AG09319 (cell line): ENCODE results near the gene NR2F1.

Source experiments
- DNase-seq: peaks from one replicate; pipeline ENCODE4 v3.0.0-alpha.2; 2010; ENCODE audit warnings: low read depth; ENCODE audit errors: extremely low read depth
- CTCF ChIP-seq: IDR thresholded peaks from 2 replicates; pipeline ENCODE4 v1.5.1; 2011; ENCODE audit warnings: low read depth, mild to moderate bottlenecking, inconsistent platforms, low read length, moderate library complexity

The NR2F1 gene

DNA sequence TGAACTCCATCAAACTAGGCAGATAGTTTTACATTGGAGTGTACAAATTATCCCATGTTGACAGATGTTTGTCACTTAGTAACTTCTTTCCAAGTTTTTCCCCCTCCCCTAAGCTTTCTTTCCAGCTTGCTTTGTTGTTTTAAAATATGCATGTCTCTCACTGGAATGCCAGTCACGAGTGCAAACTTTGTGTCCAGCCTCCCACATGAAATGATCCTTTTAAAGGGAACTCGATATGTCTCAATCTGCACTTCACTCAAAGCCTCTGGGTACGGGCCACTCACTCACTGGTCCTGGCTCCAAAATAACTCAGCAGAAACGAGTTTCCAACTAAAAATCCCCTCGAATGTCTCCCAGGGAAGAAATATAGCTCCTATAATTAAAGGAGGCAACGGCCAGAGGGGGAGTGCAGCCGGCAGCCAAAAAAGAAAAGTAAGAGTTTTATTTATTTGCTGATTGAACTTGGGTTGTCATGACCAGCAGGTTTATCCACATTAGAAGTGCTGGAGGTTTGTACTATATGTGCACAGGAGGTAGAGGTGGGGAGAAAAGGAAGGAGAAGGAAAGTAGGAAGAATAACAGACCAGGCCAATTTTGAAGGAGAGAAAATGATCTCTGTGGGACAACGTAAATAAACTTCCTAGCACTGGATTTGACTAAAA lies 17.5 kb downstream of the NR2F1 start:
- DNase-seq, result no peak
- no peak for TF ChIP-seq CTCF

GRCh38 chr5:93601071-93601801 lies 18.2 kb downstream of the NR2F1 start:
- TF ChIP-seq CTCF, result no peak
- no peak for DNase-seq

DNA sequence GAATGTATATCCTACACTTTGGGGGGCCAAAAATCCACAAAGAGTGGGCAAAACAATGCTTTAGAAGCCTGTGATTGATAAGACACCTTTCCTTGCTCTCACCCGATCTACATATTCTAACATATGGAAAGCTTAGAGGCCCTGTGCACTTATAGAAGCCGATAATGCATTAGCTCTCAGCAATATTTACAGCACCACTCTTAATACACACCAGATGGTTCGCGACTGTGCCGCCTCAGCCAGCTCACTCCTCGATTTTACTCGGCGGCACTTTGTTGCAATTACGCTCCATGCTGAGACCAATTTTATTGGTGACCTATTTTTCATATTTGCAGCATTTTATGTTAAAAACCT lies 18.8 kb downstream of the NR2F1 start:
- no peak for DNase-seq
- TF ChIP-seq CTCF, result no peak

DNA sequence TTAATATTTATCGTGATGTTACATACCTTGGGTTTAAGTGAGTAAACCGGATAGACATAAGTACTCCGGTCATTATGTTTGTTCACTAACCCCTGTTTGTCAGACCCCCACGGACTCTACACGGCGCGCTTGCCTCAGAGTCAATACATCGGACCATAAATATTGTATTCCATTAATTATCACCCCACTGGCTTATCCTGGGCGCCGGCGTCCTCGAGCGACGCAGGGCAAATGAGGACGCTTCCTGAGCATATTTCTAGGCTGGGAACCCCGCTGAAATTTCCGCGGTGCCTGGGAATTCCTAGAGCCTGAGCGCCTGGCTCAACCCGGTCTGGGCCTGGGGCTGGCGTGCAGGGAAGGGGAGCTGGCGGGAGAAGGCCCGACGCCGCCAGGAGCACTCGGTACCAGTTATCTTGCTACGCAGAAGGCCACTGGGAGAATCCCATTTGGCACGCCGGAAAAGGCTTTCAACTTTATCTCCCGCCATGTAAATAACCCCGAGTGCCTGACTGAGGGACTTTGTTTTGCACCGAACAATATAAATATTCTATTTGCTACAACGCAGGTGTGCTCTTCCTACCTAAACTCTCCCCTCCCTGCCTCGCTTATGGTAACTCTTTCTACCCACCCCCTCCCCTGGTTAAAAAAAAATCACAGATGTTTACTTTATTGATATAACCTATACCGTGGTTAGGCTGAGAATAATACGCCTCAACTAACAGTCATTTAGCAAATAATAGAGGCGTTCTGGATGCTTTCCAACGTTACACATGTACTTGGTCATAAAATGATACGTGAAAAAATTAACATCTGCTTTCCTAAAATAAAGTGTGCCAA lies 19.4 kb downstream of the NR2F1 start:
- no peak for DNase-seq
- TF ChIP-seq CTCF, result no peak

GRCh38 chr5:93603078-93603792 lies 20.2 kb downstream of the NR2F1 start:
- no peak for DNase-seq
- TF ChIP-seq CTCF, result no peak

DNA sequence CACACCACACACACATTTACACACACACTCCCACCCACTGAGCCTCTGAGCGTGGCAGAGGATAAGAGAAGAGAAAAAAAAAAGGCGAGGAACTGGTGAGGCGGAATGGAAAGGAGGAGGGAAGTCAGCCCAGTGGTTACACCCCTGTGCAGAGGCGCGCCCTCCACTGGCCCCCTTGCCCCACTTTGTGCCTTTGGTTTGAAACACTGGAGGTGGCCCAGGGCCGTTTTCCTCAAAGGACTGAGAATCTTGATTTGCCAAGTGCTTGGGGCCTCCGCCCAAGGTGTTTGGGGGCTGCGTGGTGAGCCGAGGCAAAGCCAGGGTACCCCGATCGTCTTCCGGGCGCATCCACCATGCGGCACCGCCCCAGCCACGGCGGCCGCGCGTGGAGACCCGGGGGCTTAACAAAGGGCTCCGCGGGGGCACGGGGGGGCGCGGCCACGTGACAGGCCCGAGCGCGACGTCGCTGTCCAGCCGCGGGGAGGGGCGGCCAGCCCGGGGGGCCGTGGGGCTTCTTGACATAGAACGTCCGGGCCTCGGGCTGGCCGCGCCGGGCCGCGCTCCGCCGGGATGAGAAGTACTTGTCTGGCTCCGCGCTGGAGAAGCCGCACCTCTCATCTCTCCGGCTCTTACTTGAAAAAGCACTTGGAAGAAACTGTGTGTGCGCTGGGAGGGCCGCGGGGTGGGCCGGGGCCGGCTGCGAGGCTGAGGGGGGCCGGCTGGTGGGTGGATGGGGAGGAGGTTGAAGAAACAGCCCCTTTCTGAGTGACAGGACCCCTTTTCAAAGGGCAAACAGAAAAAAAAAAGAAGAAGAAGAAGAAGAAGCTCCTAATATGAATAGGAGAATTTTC lies 21.0 kb downstream of the NR2F1 start:
- no peak for TF ChIP-seq CTCF
- no peak for DNase-seq
